Left kidney (tissue), 2 donors: Measurements from ENCODE around the gene RBMS3. TPM values are rescaled to one million over a fixed set of nuclear protein-coding genes. Genes with fewer than 3 reads are reported as not detected.

Experiments
- DNase-seq: peaks from one replicate; pipeline ENCODE4 v3.0.0-alpha.2; 2013
- polyA plus RNA-seq: library from polyadenylated mRNA; unstranded; fragments of 120-200 nt; gene quantifications from one replicate; pipeline ENCODE4 v1.2.1, GENCODE V29; 2013; ENCODE audit not compliant: insufficient read length

Gene RBMS3
- polyA plus RNA-seq, 1 donor, result 15.4 TPM

GRCh38 chr3:29581311-29581710 lies 300.4 kb downstream of the RBMS3 start:
- no peak for DNase-seq

GRCh38 chr3:29582273-29582672 lies 301.4 kb downstream of the RBMS3 start:
- no peak for DNase-seq

- no peak for DNase-seq
Measured at GRCh38 chr3:29583861-29584260, 303.0 kb downstream of the RBMS3 start.

GRCh38 chr3:29585368-29585767 lies 304.5 kb downstream of the RBMS3 start:
- no peak for DNase-seq

GRCh38 chr3:29587340-29587739 lies 306.5 kb downstream of the RBMS3 start:
- DNase-seq, result no peak

- DNase-seq, result no peak
Measured at GRCh38 chr3:29590012-29590411, 309.1 kb downstream of the RBMS3 start.

GRCh38 chr3:29590461-29590860 lies 309.6 kb downstream of the RBMS3 start:
- no peak for DNase-seq

GRCh38 chr3:29591579-29591978 lies 310.7 kb downstream of the RBMS3 start:
- no peak for DNase-seq

GRCh38 chr3:29593802-29594201 lies 312.9 kb downstream of the RBMS3 start:
- DNase-seq, result no peak

- DNase-seq, result no peak
Measured at GRCh38 chr3:29594261-29594660, 313.4 kb downstream of the RBMS3 start.

GRCh38 chr3:29597376-29598008 lies 316.6 kb downstream of the RBMS3 start:
- no peak for DNase-seq

- no peak for DNase-seq
Measured at GRCh38 chr3:29601861-29602585, 321.2 kb downstream of the RBMS3 start.

- no peak for DNase-seq
Measured at GRCh38 chr3:29605845-29606244, 325.0 kb downstream of the RBMS3 start.

- no peak for DNase-seq
Measured at GRCh38 chr3:29606416-29606815, 325.5 kb downstream of the RBMS3 start.

GRCh38 chr3:29608414-29609327 lies 327.8 kb downstream of the RBMS3 start:
- no peak for DNase-seq

- DNase-seq, result no peak
Measured at GRCh38 chr3:29609328-29609811, 328.5 kb downstream of the RBMS3 start.

- DNase-seq, result no peak
Measured at GRCh38 chr3:29610781-29611180, 329.9 kb downstream of the RBMS3 start.

GRCh38 chr3:29611252-29611651 lies 330.4 kb downstream of the RBMS3 start:
- DNase-seq, result no peak

GRCh38 chr3:29612536-29612935 lies 331.7 kb downstream of the RBMS3 start:
- DNase-seq, result no peak

GRCh38 chr3:29614954-29615353 lies 334.1 kb downstream of the RBMS3 start:
- no peak for DNase-seq

GRCh38 chr3:29618395-29619282 lies 337.8 kb downstream of the RBMS3 start:
- no peak for DNase-seq

GRCh38 chr3:29619676-29620075 lies 338.8 kb downstream of the RBMS3 start:
- DNase-seq, result no peak
